Fibroblast of skin of right biceps (primary cell): ENCODE data around the gene POLG.
"Not testable (repeated sequence)": the region's sequence is repeated elsewhere in the genome, so short reads cannot be mapped to it uniquely, and the experiment has no call there.

Experiments
- DNase-seq: peaks from one replicate; pipeline ENCODE4 v3.0.0-alpha.2; 2013

Gene POLG

GRCh38 chr15:89323825-89324224, 10.8 kb downstream of the POLG start:
- DNase-seq: no peak

GRCh38 chr15:89322822-89323221, 11.8 kb downstream of the POLG start:
- DNase-seq: no peak

GRCh38 chr15:89321521-89322410, 12.9 kb downstream of the POLG start:
- no peak for DNase-seq

GRCh38 chr15:89320200-89320599, 14.4 kb downstream of the POLG start:
- no peak for DNase-seq

- DNase-seq: no peak
These were observed 14.9 kb downstream of the POLG start for GRCh38 chr15:89319678-89320077.

GRCh38 chr15:89317186-89317720, 17.4 kb downstream of the POLG start:
- DNase-seq: no peak

- DNase-seq: no peak
These were observed 18.1 kb downstream of the POLG start for GRCh38 chr15:89316504-89316903.

GRCh38 chr15:89315375-89315929, 19.2 kb downstream of the POLG start:
- no peak for DNase-seq

- DNase-seq: no peak
These were observed 24.6 kb downstream of the POLG start for GRCh38 chr15:89309993-89310392.

GRCh38 chr15:89308236-89308635, 26.4 kb downstream of the POLG start:
- no peak for DNase-seq

- peak; percentile 52 for DNase-seq
These were observed 26.8 kb downstream of the POLG start for GRCh38 chr15:89307791-89308190.

- peak; percentile 33 for DNase-seq
These were observed 27.5 kb downstream of the POLG start for GRCh38 chr15:89307046-89307587.

- DNase-seq: no peak
These were observed 29.2 kb downstream of the POLG start for GRCh38 chr15:89305395-89305794.

GRCh38 chr15:89303986-89304385, 30.6 kb downstream of the POLG start:
- peak; percentile 25 for DNase-seq

GRCh38 chr15:89301304-89302089, 33.1 kb downstream of the POLG start:
- no peak for DNase-seq

- DNase-seq: no peak
These were observed 34.7 kb downstream of the POLG start for GRCh38 chr15:89299896-89300295.

GRCh38 chr15:89293012-89293411, 41.6 kb downstream of the POLG start:
- no peak for DNase-seq

- no peak for DNase-seq
These were observed 42.6 kb downstream of the POLG start for GRCh38 chr15:89291934-89292438.

- no peak for DNase-seq
These were observed 51.4 kb downstream of the POLG start for GRCh38 chr15:89283201-89283600.

GRCh38 chr15:89282631-89283030, 52.0 kb downstream of the POLG start:
- no peak for DNase-seq

GRCh38 chr15:89278307-89278706, 56.3 kb downstream of the POLG start:
- DNase-seq: peak; percentile 6

GRCh38 chr15:89277281-89277680, 57.3 kb downstream of the POLG start:
- not testable (repeated sequence) for DNase-seq
